ENCODE measurements around the gene MVB12B. TPM values are rescaled to one million over a fixed set of nuclear protein-coding genes. Genes with fewer than 3 reads are reported as not detected.
A peak's percentile ranks its signal among the peaks of the same experiment; 100 is the strongest.

The MVB12B gene
- total and polyA plus RNA-seq, 2 of the 8 experiments (the other 6 are each of a cell fraction or from before 2014, with no cell fraction given) = 2.6 to 5.0 TPM

- Histone ChIP-seq H3K23ac (ENCODE audit: insufficient read length) (no peak overlapping the region), H2AK5ac (ENCODE audit: low read depth, low read length) (no peak overlapping the region), H3K9ac (replicated peaks in 1 of 4; ENCODE audit: extremely low read depth in 1 of 4, low read depth in 3 of 4, low read length in 3 of 4) (no peak overlapping the region), H2BK12ac (ENCODE audit: low read depth, low read length) (no peak overlapping the region), H3K27me3 (replicated peaks in 1 of 4; ENCODE audit: control insufficient read depth in 3 of 4, extremely low read depth in 1 of 4, insufficient read depth in 3 of 4, low read length in 3 of 4) (no peaks in the 10 kb centered on the region), H4K8ac (ENCODE audit: extremely low read depth, insufficient read depth, low read length) (no peak overlapping the region), H3K14ac (ENCODE audit: insufficient read length) (no peak overlapping the region), H3K23me2 (ENCODE audit: low read depth, low read length) (no peaks in the 10 kb centered on the region), H2BK15ac (ENCODE audit: low read length) (no peak overlapping the region), H3K18ac (ENCODE audit: extremely low read depth, low read length) (no peak overlapping the region), H3K9me3 (ENCODE audit: insufficient read depth in 2 of 2, low read depth in 1 of 2, low read length in 1 of 2) (no peaks in the 10 kb centered on the region), H3K79me2 (ENCODE audit: control insufficient read depth in 1 of 2, insufficient read depth in 2 of 2, low read length in 2 of 2) (no peaks in the 10 kb centered on the region), H4K5ac (ENCODE audit: insufficient read length, low read depth, low read length) (no peak overlapping the region), H3K4me1 (replicated peaks in 1 of 4; ENCODE audit: control insufficient read depth in 3 of 4, insufficient read depth in 4 of 4, low read length in 3 of 4) (peaks cover 0 to 11% (median 5%) of the 10 kb centered on the region in 4 experiments; a peak in 4 of 7 replicates), H2BK20ac (ENCODE audit: low read length) (no peak overlapping the region), H3K79me1 (ENCODE audit: low read depth, low read length) (no peaks in the 10 kb centered on the region), H2AFZ (ENCODE audit: low read length) (no peak overlapping the region), H3K4me3 (ENCODE audit: extremely low read depth in 1 of 4, insufficient read depth in 2 of 4, low read depth in 3 of 4, low read length in 4 of 4) (no peak overlapping the region), H2BK120ac (replicated peaks; ENCODE audit: low read depth, low read length) (no peak overlapping the region), H3K36me3 (ENCODE audit: control insufficient read depth in 2 of 4, insufficient read depth in 4 of 4, low read length in 3 of 4) (no peaks in the 10 kb centered on the region), H3K56ac (replicated peaks; ENCODE audit: insufficient read length, low read depth, low read length) (no peak overlapping the region), H3K4ac (replicated peaks; ENCODE audit: insufficient read length, low read depth, low read length) (no peak overlapping the region), H3K4me2 (ENCODE audit: insufficient read depth in 1 of 2, low read depth in 2 of 2, low read length in 2 of 2) (no peak overlapping the region), H3K27ac (ENCODE audit: low read depth, low read length) (no peak overlapping the region), H2BK5ac (ENCODE audit: low read depth, low read length) (peak overlapping the region; percentile 13; the same call in 1 of the 2 replicates), H4K20me1 (replicated peaks in 1 of 2; ENCODE audit: control insufficient read depth in 1 of 2, insufficient read depth in 2 of 2, low read length in 2 of 2) (no peaks in the 10 kb centered on the region), H4K91ac (replicated peaks; ENCODE audit: insufficient read length, low read length) (no peak overlapping the region)
- ChIA-PET CTCF (ENCODE audit: partially characterized antibody) (interaction anchor here (0.8 to 1.9 kb wide), 2 partner anchors 13 to 23 kb away, joined by 3 to 9 read pairs; no protein-coding TSS in a partner anchor), POLR2A (ENCODE audit: partially characterized antibody) (no interaction called here)
- 88% methylated on average over 9 of the region's 9 CpGs; no CpG with 5 or more reads in 1 of the 2 experiments for WGBS, 2 experiments (ENCODE audit: extremely low coverage in 1 of 2, insufficient coverage in 1 of 2, insufficient read length in 1 of 2, insufficient replicate concordance in 2 of 2, low coverage in 1 of 2, low lambda C conversion rate in 2 of 2, missing lambda C conversion rate in 1 of 2)
- no peak for DNase-seq (ENCODE audit: low read depth in 1 of 2, low spot score in 2 of 2)
- no peak for TF ChIP-seq CTBP2 (IDR thresholded peaks at IDR 0.05; ENCODE audit: borderline replicate concordance, insufficient read depth, insufficient read length, low read length)
- TF ChIP-seq KDM1A (IDR thresholded peaks at IDR 0.05; ENCODE audit: borderline replicate concordance, low read length) = no peak
- no peak for TF ChIP-seq EZH2 (IDR thresholded peaks at IDR 0.05; ENCODE audit: low read depth, low read length, severe bottlenecking)
- FAIRE-seq = no peak
These were observed 102.0 kb downstream of the MVB12B start for GRCh38 chr9:126428534-126429175.
